Upper lobe of left lung (tissue), 4 donors: ENCODE measurements around the gene TAF4.

Experiments
- POLR2A ChIP-seq, 4 donors: fragments of 450-650 bp; IDR thresholded peaks; one replicate each; pipeline ENCODE4 v1.5.1; 2016 to 2017; ENCODE audit warnings: antibody characterized with exemption in 4 of 4, mild to moderate bottlenecking in 2 of 4
- POLR2AphosphoS5 ChIP-seq, 2 donors: sonication (generic); formaldehyde crosslinking; IDR thresholded peaks; one replicate each; pipeline ENCODE4 v1.5.1; 2017; ENCODE audit warnings: antibody characterized with exemption in 2 of 2
- TF ChIP-seq, protein P1 (sequence below), 6 experiments: fragments of 450-650 bp in 4 of 6; fragments of 200-600 bp in 2 of 6; sonication (generic) in 2 of 6; IDR thresholded peaks; one replicate each; pipeline ENCODE4 v1.5.1; 2016 to 2019; ENCODE audit warnings: antibody characterized with exemption in 6 of 6

DNA sequence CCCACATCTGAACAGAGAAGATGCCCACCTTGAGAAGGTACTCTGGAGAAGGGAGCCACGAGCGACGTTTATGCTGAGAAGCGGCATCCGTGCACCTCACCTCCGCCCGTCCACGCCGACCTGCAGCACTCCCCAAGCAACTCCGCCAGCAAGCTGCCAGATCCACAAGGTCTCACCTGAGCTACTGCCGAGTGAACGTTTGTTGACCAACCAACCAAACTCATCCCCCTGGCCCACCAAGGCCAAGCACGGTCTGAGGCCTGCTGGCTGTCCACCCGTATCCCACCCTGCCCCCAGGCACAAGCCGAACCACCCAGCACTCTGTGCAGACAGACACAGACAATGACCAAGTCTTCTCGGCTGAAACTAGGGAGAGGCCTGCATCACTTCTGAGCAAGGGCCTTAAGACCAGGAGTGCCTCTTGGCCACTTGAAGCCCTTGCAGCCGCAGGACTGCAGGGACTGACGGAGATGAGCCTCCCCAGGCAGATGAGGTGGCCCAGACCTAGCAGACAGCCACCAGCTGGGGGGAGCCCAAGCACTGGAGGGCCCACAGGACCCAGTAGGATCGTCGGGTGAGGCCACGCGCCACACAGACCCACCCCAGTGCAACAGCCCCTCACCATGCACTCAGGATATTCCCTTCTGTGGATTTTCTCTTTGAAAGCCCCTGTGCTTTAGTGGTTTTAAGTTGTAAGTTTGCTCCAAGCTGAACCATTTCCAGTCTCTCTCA, 12.1 kb downstream of the TAF4 start:
- TF ChIP-seq, protein P1, sequence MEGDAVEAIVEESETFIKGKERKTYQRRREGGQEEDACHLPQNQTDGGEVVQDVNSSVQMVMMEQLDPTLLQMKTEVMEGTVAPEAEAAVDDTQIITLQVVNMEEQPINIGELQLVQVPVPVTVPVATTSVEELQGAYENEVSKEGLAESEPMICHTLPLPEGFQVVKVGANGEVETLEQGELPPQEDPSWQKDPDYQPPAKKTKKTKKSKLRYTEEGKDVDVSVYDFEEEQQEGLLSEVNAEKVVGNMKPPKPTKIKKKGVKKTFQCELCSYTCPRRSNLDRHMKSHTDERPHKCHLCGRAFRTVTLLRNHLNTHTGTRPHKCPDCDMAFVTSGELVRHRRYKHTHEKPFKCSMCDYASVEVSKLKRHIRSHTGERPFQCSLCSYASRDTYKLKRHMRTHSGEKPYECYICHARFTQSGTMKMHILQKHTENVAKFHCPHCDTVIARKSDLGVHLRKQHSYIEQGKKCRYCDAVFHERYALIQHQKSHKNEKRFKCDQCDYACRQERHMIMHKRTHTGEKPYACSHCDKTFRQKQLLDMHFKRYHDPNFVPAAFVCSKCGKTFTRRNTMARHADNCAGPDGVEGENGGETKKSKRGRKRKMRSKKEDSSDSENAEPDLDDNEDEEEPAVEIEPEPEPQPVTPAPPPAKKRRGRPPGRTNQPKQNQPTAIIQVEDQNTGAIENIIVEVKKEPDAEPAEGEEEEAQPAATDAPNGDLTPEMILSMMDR (IDR thresholded peaks at IDR 0.05) = no peak
- TF ChIP-seq POLR2AphosphoS5 (IDR thresholded peaks at IDR 0.05) = no peak
- no peak for TF ChIP-seq POLR2A (IDR thresholded peaks at IDR 0.05)
